HEK293T (cell line): ENCODE measurements around the gene CXXC5.

Experiments
- FOXM1 ChIP-seq: fragments of 450-650 bp; IDR thresholded peaks from 2 replicates; pipeline ENCODE4 v1.6.1; 2017; ENCODE audit warnings: mild to moderate bottlenecking, borderline replicate concordance
- HDGF ChIP-seq: fragments of 450-650 bp; IDR thresholded peaks from 2 replicates; pipeline ENCODE4 v1.6.1; 2017; ENCODE audit warnings: antibody characterized with exemption, borderline replicate concordance
- NFRKB ChIP-seq: fragments of 450-650 bp; IDR thresholded peaks from 2 replicates; pipeline ENCODE4 v1.6.1; 2016; ENCODE audit warnings: mild to moderate bottlenecking, moderate library complexity
- SP1 ChIP-seq: fragments of 450-650 bp; IDR thresholded peaks from 2 replicates; pipeline ENCODE4 v1.6.1; 2017
- SUZ12 ChIP-seq: fragments of 450-650 bp; IDR thresholded peaks from 2 replicates; pipeline ENCODE4 v1.6.1; 2016; ENCODE audit warnings: mild to moderate bottlenecking

GRCh38 chr5:139705191-139705590 is 57.0 kb downstream of the CXXC5 start:
- TF ChIP-seq SUZ12 (no peak), HDGF (no peak), FOXM1 (no peak), NFRKB (no peak), SP1 (no peak)
